ENCODE data around the gene RETREG2. TPM values are rescaled to one million over a fixed set of nuclear protein-coding genes. Genes with fewer than 3 reads are reported as not detected.
A peak's percentile ranks its signal among the peaks of the same experiment; 100 is the strongest.

The RETREG2 gene
- total RNA-seq, 2 donors from 2014 or later, result 122 to 138 TPM

DNA sequence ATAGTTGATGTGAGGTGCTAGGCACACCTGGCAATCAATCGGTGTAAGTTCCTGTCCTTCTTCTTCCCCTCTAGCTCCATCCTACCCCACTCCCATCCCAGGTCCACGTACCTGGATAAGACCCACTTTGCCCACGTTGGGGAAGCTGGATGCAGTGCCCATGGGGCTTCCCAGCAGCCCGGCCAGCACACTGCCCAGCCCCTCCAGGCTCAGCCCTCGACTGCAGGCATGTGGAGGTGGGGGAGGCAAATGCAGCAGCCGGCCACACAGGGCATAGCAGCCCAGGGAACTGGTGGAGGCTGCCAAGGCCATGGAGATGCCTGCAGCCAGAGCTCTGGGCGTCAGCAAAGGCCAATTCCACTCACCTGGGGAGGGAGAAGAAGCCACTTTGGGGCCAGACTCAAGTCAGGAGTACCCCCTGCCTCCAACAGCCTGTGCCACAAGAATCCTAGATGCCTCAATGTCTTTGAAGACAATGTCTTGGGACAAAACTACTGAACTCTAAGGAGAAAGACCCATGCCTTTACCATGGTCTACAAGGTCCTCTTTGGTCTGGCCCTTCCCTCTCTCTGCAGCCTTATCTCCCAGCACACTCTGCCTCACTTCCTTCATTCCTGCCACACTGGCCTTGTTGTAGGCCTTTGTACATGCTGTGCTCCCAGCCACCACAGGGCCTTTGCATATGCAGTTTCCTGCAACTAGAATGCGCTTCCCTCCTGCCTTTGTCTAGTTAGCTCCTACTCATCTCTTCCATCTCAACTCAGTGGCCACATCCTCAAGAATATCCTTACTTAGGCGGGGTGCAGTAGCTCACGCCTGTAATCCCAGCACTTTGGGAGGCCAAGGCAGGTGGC is 12.8 kb upstream of the RETREG2 start:
- intact Hi-C loops (cut with DNase I, micrococcal nuclease), result loop anchor here in 1 of 2 donors (10.0 kb wide), 1 partner anchor 130 kb away; no protein-coding TSS in a partner anchor
- ATAC-seq (no peak), DNase-seq (no peak)

DNA sequence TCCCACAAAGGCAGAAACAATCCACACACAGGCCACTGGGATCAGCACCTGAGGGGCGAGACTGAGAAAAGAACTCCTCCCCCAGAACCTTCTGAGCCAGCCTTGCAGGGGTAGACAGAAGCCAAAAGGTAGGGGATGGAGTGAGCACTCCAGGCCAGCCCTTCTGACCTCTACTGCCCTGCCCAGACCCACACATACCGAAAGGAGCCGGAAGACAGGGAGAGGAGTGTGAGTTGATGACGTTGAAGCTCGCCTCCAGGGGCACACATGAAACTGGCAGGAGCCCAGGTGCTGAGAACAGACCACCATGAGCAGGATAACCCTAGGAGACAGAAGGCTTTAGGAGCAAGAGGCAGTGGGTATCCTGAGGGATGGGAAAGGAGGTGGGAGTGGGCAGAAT is 10.1 kb upstream of the RETREG2 start:
- intact Hi-C loops (cut with DNase I, micrococcal nuclease), result loop anchor here in 1 of 2 donors (10.0 kb wide), 1 partner anchor 127 kb away; no protein-coding TSS in a partner anchor
- ATAC-seq (no peak), DNase-seq (no peak)

DNA sequence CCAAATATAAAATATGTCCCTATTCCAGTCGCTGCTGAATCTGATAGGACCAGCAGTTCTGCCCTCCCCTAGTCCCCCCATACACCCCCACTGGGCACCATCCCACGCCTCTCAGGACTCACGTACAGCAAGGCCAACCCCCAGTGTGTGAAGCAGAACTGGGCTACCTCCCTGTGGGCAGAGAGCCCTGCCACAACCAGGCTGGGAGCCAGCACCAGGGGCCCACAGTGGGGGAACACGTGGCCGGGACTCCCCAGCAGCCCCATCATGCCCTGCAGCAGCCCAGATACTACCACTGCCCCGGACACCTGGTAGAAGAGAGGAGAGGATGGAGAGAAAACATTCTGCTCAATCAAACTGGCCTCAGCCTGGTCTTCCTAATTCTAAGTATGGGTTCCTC is 9.5 kb upstream of the RETREG2 start:
- DNase-seq, result no peak
- no peak for ATAC-seq
- intact Hi-C loops (cut with DNase I, micrococcal nuclease), result loop anchor here in 1 of 2 donors (10.0 kb wide), 1 partner anchor 126 kb away; no protein-coding TSS in a partner anchor

DNA sequence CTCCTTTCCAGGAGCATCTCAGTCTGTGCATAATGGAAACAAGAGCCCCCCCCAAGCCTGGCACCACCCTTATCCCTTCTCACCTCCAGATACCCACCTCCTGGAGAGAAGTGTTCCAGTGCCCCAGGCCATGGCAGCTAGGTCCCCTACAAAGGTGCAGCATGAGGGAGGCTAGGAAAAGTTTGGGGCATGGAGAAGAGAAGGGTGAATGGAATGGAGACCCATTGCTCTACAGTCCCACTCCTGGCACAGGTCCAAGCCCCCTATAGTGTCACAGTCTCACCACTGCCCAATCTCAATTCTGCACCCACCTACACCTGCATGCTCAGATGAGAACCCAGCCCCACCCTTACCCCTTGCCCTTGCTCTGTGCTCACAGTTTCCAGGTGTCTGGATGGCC is 9.1 kb upstream of the RETREG2 start:
- intact Hi-C loops (cut with DNase I, micrococcal nuclease), result loop anchor here in 1 of 2 donors (10.0 kb wide), 1 partner anchor 126 kb away; no protein-coding TSS in a partner anchor
- ATAC-seq (no peak), DNase-seq (no peak)

DNA sequence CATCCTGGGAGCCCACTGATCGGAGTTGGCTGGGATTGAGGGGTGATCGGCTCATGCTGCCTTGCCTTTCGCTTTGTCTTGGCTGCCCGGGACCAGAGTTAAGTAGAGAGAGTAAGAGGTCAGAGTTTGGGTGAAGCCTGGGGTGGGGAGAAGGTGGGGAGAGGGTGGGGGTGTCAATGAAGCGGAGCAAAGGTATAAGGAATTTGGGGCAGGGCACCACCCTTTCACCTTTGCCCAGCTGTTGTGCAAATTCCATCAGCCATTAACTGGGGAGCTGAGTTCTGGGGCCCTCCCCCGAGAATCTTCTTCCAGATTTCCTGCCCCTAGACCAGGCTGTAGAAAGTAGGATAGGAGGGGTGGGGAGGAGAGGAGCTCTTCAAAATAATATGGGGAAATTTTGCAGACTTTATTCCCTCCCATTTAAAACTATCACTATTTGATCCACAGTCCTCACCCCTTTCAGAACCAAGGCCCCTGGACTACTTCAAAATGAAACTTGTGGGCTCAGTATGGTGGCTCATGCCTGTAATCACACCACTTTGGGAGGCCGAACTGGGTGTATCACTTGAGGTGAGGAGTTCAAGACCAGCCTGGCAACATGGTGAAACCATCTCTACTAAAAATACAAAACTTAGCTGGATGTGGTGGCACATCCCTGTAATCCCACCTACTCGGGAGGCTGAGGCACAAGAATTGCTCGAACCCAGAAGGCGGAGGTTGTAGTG is 8.0 kb upstream of the RETREG2 start, which contains the start of gene SLC23A3:
TSS of gene SLC23A3 (minus strand) at position 100 of the 725 bp plus-strand sequence. CDS start at position 55, 45 bp downstream.
- intact Hi-C loops (cut with DNase I, micrococcal nuclease), result loop anchor here in 1 of 2 donors (10.0 kb wide), 1 partner anchor 125 kb away; no protein-coding TSS in a partner anchor
- no peak for DNase-seq
- ATAC-seq, result peak; percentile 69

DNA sequence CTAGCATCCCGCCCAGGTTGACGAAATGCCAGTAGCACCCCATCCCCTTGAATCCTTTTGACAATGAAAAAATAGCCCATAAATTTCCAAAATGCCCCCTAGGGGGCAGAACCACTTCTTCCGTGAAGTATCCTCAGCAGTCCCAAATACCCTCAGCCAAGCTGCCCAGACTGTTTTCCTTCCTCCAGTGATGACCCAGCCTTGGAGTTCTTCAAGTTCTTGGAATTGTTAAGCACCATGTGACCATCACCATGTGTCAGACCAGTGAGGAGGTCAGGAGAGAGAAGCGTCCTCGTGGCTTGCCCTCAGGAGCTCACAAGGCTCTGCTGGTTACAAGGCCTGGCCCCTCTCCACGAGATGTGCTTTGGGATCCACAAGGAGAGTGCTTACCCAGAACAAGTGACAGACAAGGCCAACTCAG is 6.8 kb upstream of the RETREG2 start:
- intact Hi-C loops (cut with DNase I, micrococcal nuclease), result no loop called here
- DNase-seq (peak in 1 of 2 donors; percentile 39), ATAC-seq (peak; percentile 44)

DNA sequence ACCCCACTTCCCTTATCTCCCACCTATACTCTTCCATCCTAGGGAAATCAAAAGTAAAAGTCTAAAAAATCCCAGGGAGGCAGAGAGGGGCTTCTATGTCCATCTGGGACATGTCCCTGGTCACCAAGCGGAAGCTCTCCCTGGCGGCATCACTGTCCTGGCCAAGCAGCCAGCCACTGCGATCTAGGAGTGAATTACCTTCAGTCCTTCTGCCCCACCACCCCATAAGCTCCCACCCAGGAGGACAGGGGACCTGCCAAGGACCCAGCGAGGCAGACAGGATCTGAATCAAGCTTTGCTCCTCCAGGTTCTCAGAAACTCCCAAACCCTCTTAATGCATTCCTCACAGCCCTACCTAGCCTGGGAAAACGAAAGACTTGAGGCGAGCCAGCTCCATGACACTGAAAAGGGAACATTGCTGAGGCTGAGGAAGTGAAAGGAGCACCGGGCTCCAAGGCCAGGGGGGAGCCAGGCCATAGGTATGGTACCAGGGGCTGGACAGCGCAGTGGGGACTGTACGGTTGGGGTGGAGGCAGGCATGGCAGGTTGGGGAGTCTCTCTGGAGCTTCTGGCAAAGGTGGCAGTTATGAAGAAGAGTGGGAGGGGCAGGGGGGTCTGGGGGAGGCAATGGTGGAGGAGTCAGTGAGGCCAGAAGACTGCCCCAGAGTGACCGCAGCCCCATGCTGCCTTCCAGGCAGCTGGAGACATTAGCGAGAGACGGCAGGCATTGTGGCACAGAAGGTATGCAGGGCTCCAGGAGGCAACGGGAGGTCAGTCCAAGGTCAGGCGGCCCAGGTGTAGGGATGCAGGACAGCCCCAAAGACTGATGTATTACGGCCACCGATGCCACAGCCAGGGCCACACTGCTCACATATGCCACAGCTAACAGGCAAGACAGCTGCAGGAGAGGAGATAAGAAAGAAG is 5.6 kb upstream of the RETREG2 start:
- intact Hi-C loops (cut with DNase I, micrococcal nuclease), result no loop called here

DNA sequence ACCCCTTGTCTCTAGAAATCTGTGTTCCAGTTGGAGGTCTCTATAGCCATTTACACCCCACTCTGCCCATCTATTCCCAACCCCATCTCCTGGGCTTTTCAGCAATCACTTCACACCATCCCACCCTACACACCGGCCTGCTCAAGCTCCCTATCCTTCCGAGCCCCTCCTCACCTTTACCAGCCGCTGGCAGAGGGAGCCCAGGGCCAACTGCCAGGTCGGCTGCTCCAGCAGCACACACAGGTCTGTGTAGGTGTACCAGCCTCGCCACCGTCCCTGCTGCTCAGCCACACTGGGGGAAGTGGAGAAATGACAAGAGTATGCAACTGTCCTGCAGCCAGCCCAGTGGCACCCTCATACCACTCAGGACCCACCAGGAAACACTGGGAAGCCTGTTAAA is 4.9 kb upstream of the RETREG2 start:
- no peak for DNase-seq
- intact Hi-C loops (cut with DNase I, micrococcal nuclease), result no loop called here
- ATAC-seq, result no peak

More for the DNA sequence above, 5.6 kb upstream of the RETREG2 start:
- no peak for DNase-seq
- ATAC-seq, result no peak

DNA sequence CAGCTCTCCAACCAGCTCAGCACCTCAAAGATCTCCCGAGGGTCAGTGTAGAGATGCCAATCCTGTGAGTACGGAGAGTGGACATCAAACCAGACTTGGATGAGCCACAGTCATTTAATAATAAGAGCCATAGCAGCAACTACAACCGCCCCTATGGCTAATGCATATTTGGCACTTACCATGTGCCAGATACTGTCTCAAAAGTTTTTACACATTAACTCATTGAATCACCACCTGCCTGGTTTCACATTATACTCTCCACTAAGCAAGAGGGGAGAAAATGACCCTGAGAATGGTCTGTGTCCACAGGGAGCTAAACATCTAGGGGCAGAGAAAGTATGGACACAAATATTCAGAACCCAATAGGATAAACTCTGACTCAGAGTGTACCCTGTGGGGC is 3.9 kb upstream of the RETREG2 start:
- ATAC-seq, result no peak
- intact Hi-C loops (cut with DNase I, micrococcal nuclease), result no loop called here

DNA sequence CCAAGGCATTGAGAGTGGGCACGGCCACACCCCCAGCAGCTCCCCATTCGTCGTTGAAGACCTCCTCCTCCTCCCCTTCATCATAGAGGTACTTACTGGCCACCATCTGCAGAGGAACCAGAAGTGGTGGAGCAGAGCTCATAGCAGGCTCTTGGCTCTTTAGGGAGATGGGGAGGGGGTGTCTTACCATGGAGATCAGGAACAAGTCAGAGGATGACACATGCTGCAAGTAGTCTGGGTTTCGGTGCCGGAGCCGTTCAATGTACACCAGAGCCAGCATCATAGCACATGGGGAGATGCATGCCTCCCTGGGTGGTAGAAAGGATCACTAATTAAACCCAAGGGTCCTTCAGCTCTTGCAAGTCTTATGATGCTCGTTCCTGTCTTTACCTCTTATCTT is 3.3 kb upstream of the RETREG2 start:
- DNase-seq (no peak), ATAC-seq (no peak)
- intact Hi-C loops (cut with DNase I, micrococcal nuclease), result no loop called here

More for the DNA sequence above, 3.9 kb upstream of the RETREG2 start:
- DNase-seq, result no peak

DNA sequence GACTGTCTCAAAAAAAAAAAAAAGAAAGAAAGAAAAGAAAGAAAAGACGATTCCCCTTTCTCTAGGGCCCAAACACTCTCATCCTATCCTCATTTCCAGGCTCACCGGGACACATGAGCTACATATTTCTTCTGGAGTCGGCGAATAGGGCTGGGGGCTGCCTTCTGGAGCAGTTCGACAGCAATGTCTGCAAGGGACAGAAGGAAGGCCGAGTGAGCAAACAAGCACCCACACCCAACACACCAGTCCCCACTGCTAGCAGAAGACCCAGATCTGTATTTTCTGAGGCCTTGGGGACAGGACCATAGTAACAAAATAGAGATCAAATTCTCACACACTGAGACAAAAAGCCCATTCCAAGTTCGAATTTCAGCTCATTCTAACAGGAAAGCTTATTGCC is 2.6 kb upstream of the RETREG2 start:
- ATAC-seq (no peak), DNase-seq (no peak)
- intact Hi-C loops (cut with DNase I, micrococcal nuclease), result no loop called here

DNA sequence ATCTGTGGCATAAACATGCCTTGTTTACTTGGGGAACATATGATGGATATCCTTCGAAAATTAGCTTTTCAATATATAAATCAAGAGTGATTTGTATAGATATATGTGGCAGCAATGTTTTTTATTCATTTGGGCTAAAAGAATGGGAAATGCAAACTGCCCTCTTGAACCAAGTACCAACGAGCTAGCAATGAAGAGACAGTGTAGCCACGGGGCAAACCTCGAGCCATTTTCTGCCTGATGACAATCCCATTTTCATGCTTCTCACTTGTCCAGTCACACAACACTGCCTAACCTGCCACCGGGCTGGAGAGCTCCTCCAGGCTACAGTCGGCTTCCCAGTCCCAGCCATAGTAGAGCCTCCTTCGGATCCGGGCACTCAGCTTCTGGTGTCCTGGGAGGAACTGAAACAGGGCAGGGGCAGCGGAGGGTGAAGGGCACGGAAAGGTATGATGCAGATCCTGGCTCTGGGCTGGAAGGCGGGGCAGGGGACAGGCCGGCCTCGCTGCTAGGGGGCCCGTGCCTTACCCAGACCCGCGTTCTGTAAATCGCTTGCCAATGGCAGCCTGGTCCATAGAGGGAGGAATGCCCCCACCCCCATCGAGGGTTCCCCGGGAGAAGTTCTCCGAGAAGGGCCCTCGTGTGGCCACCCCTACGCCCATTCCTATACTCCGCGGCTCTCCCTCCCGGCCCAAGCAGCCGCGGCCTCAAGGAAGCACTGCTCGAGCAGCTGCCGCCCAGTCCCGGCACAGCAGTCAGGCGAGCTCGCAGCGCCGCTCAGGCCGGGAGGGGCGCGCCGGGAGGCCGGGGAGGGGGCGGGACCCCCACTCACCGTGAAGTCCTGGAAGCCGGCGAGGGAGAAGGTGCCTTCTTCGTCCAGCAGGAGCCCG is 1.9 kb upstream of the RETREG2 start:
- peak; percentile 71 for DNase-seq
- intact Hi-C loops (cut with DNase I, micrococcal nuclease), result no loop called here
- peak; percentile 45 for ATAC-seq

DNA sequence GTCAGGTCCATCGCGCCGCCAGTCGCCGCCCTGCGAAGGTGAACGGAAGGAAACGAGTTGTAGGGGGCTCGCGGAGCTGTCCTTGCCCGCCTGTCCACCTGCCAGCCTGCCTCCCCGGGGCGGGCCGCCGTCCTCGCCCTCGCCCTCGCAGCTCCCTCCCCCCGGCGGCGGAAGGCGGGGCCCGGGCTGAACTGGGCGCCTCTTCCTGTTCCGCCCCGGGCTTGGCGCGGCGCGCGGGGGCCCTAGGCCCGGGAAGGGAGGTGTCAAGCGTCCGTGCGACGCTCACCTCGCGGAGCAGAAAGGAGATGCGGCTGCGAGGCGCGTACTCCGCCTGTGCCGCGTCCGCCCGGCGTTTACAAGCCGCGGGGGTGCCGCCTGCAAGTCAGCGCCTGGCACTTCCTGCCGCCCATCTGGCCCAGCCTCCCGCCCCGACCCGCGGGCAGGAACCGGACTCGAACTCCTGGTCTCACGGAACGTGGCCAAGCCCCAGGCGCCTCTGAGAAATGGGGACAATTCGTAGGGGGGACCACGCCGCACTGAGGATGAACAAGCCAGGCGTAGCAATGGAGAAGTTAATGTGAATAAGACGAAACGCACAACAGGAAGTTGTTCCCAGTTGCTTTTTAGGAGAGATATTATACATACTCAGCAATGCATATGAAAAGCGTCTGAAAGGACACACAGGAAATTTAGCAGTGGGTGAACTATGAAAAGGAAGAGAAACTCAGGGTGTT is 1.1 kb upstream of the RETREG2 start, which contains the start of gene CNPPD1:
TSS of gene CNPPD1 (minus strand) at position 108 of the 734 bp plus-strand sequence. CDS start at position 11, 97 bp downstream.
- ATAC-seq, result peak; percentile 83
- intact Hi-C loops (cut with DNase I, micrococcal nuclease), result no loop called here
- peak; percentile 87 to 93 for DNase-seq

DNA sequence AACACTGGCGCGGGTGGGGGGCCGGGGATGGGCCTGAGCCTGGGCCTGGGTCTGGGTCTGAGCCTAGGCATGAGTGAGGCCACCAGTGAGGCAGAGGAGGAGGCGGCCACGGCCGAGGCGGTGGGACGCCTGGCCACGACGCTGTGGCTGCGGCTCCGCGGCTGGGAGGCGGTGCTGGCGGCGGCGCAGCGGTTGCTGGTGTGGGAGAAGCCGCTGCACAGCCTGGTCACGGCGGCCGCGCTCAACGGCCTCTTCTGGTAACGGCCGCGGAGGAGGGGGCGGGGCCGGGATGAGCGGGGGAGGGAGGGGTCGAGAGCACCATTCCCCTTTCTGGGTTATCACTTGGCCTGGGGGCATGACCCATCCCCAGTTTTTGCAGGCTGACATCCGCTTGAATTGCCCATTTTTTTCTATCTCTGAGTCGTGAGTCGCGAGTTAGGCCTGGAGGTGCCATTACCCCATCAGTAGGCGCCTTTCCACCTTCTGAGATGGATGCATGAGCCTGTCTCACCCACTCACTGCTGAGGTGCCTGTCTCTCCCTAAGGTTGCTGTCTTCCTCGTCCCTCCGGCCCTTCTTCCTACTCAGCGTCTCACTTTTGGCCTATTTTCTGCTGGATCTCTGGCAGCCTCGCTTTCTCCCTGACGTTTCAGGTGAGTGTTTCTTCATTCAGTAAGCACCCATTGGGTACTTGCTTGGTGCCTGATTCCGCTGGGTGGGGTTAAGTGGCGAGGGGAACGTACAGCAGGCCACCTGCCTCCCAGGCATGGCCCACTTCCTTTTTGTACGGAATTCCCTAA is 501 bp downstream of the RETREG2 start:
- peak; percentile 47 to 72 for DNase-seq
- ATAC-seq, result peak; percentile 2
- intact Hi-C loops (cut with DNase I, micrococcal nuclease), result no loop called here

DNA sequence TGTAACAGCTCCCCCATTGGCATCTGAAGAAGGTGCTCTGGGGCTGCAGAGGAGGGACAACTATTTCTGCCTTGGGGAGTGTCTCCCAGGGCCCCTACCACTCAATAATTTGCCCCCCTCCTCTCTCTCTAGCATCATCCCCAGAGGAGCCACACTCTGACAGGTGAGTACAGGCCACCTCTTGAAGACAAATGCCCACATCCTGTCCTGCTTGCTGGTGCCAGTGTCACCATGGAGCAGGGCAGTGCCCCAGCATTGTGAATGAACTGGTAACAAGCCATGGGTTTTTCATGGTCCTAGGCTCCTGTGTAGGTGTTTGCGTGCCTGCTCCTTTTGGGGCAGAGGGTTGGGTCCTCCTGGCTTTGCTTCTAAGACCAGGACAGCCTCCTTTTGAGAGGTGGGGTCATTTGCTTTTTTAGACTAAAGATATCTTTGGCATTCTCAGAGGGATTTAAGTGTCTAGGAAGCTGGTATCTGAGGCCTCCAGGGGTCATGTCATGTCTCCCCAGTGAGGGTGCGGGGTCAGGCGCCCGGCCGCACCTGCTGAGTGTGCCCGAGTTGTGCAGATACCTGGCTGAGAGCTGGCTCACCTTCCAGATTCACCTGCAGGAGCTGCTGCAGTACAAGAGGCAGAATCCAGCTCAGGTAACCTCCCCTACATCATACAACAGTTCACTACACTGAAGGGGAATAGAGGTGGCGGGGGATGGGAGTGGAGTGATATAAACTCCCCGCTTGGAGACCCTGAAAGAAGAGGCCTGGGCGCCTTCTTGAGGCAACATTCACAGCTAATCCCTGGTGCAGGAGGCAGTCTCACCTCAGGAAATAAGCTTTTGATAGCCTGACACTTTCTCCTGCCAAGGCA is 1.8 kb downstream of the RETREG2 start:
- DNase-seq (no peak), ATAC-seq (no peak)
- intact Hi-C loops (cut with DNase I, micrococcal nuclease), result no loop called here
